HG02759 (cell line): ENCODE data around the gene ITPK1.

Experiments
- ATAC-seq: cut with Tn5 transposase; IDR thresholded peaks from one replicate; pipeline ENCODE4 v1.9.1; 2021; ENCODE audit warnings: mild to moderate bottlenecking, moderate library complexity; ENCODE audit not compliant: unreplicated experiment

Gene ITPK1

DNA sequence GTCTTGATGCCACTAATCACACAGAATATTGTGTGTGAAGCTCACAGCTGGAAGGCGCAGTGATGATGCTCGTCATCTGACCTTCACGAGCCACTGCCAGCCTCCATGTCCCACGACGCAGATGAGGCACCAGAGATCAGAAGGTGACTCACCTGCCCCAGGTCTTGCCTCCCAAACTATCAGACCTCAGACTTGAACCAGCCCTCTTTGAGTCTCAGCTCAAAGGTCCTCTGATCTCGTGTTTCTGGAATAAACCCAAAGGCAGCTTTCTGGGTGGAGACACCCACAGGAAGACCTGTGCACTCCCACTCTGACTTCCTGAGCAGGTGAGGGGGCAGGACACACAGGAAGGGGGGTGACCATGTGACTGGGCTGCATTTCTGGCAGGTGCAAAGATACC is 212.4 kb downstream of the ITPK1 start:
- no peak for ATAC-seq

DNA sequence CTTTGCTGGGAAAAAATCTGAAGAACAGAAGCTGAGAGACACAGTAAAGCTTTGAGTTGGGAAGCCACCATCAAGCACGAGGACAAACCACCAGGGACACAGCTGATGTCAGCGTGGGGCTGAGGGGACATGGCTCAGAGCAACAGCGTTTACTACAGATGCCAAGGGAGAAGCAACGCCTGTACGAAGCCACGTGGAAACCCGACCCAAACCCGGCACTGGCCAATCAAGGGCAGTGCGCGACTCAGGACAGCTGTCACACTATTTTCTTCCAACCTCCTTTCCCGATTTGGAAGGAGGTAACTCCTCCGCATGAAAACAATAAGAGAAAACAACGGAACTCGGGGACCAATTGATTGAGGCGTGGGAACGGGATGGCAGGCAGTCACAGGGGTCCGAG is 213.0 kb downstream of the ITPK1 start:
- ATAC-seq = no peak

DNA sequence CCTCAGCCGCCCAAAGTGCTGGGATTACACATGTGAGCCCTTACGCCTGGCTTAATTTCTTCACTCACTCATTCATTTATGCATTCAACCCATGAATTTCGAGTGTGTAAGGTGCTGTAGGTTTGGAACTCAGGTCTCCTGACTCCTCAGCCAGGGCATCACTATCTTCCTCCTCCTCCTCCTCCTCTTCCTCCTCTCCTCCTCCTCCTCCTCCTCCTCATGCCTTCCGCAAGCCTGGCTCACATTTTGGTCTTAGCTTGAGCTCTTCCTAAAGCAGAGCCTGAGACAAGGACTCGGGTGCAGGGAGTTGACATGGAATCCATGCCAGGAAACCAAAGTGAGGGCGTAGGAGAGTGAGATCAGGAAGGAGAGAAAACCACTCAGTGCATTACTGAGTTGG is 213.5 kb downstream of the ITPK1 start:
- ATAC-seq = no peak

GRCh38 chr14:92900660-92901059 is 215.1 kb downstream of the ITPK1 start:
- ATAC-seq = no peak

GRCh38 chr14:92898566-92899131 is 217.1 kb downstream of the ITPK1 start:
- ATAC-seq = no peak

DNA sequence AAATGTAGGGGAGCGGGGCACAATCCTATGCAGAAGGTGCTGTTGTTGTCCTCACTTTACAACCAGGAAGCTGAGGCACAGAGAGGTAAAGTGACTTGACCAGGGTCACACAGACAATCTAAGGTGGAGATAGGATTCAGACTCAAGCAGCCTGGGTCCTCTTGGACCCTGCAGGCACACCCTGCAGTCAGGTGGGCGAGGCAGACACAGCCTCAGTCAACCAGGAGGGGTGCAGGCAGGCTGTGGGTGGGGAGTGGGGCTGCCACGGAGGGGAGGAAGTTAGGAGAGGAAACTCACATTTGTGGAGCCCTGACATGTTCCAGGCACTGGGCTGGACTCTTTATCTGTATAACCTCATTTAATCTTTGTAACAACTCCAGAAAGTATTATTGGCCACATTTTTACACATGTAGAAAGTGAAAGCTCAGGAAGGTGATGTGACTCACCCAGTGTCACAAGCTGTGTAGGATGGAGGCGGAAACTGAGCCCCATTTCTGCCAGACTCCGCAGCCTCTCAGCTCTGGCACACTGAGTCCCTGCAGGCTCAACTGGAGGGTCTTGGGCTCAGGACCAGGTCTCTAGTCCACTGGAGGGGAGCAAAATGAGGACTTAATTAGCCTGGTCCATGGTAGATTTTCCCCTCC is 217.7 kb downstream of the ITPK1 start:
- no peak for ATAC-seq

DNA sequence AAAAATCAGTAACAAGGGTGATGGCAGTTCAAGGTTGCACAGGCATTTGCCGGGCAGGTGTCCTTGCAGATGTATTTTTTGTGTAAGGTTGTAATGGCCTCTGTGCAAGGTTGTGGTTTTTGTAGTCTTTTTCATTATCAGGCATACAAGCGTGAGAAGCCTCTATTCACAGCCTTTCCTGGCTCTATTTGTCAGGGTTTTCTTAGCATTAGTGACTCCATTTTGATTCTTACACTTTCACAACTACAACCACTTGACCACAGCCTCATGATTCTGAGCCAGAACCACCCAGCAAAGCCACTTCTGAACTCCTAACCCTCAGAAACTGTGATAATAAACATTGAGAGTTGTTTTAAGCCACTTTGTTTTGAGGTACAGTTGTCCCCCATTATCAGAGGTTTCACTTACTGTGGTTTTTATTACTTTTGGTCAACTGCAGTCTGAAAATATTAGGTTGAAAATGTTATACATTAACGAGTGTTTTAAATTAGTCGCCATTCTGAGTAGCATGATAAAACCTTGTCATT is 220.3 kb downstream of the ITPK1 start:
- no peak for ATAC-seq

- ATAC-seq = no peak
These were observed 223.1 kb downstream of the ITPK1 start for GRCh38 chr14:92892589-92892988.

DNA sequence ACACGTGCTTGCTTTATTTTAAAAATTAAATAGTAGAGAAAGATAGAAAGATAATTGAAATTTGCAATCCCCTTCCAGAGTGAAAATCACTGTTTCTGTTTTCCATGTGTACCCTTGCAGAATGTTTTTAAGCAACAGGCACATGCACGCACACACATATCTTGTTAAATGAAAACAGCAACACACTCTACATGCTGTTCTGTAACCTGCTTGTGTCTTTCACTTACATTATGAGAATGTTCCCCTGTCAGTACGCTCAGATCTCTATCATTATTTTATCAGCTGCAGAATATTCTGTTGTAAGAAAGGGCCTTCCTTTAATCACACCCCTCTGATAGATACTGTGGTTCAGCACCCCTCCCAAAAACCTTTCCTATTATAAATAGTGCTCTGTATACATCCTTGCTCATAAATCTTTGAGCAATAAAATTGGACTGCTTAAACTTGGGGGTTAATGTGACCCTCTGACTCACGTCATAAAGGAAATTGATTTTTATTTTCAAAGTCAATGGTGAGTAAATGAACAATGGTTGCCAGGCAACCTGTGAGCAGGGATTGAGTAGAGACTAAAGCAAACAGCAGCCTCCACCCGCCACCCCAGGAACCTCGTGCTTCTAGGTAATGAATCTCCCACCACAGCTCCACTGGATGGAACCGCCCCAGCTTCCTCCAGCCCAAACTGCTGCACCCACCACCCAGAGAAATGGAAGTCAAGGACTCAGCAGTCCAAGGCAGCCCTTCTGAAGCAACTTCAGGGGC is 224.7 kb downstream of the ITPK1 start:
- no peak for ATAC-seq

DNA sequence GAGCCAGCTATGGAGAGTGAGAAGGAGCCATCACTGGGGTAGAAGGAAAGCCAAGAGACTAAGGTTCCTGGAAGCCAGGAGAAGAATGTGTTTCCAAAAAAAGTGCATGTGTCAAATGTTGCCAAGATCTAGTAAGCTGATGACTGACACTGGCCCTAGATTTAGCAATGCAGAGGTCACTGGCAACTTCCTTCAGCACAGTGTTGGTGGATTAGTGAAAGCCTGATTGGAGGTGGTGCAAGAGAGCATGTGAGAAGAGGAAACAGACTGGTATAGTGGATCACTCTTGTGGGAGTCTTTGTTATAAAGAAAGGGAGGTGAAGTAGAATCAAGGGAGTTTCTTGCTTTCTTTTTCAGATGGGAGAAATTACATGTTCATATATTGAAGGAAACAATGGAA is 226.8 kb downstream of the ITPK1 start:
- ATAC-seq = no peak

DNA sequence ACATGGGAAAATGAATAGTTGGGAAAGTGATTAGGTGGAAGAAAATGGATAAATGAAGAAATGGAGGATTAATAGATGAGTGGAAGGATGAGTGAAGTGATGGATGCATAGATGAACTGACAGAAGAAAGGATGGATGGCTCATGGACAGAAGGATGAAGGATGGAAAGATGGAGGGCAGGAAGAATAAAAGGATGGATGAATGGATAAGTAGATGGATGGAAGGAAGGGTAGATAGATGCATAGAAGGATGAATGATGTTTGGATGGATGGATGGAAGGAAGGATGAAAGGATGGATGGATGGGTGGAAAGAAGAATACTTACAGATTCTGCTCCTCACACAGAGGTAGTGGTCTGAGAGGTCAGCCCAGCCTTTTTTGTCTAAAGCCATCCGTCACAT is 228.6 kb downstream of the ITPK1 start:
- no peak for ATAC-seq
